K562 (cell line): ENCODE measurements around the gene GUK1. TPM values are rescaled to one million over a fixed set of nuclear protein-coding genes. Genes with fewer than 3 reads are reported as not detected.

Experiments used
- MLLT1 ChIP-seq, 2 experiments: fragments of 450-650 bp; IDR thresholded peaks; 2 replicates each; pipeline ENCODE4 v1.6.1; 2016
- MTF1 ChIP-seq: fragments of 250-450 bp; sonication (Bioruptor Pico); IDR thresholded peaks from 2 replicates; pipeline ENCODE4 v1.9.0; 2021; ENCODE audit warnings: moderate library complexity, mild to moderate bottlenecking, inconsistent platforms, borderline replicate concordance
- NONO ChIP-seq, 2 experiments: fragments of 200-400 bp in 1 of 2; fragments of 450-650 bp in 1 of 2; formaldehyde crosslinking in 1 of 2; IDR thresholded peaks; 2 replicates each; pipeline ENCODE4 v1.6.1; 2017; ENCODE audit warnings: low read depth in 2 of 2, mild to moderate bottlenecking in 2 of 2, moderate library complexity in 2 of 2, low read length in 1 of 2
- ZBTB40 ChIP-seq, 2 experiments: fragments of 450-650 bp in 1 of 2; sonication (generic) in 1 of 2; formaldehyde crosslinking in 1 of 2; IDR thresholded peaks; 2 replicates each; pipeline versions ENCODE4 v1.7.1 to v1.9.0; 2016 to 2022; ENCODE audit warnings: inconsistent platforms in 1 of 2, mild to moderate bottlenecking in 1 of 2, missing genetic modification reagents in 1 of 2
- polyA plus RNA-seq, 8 experiments: library from polyadenylated mRNA; depleted of rRNA in 4 of 8; stranded (reverse) in 5 of 8; unstranded in 3 of 8; fragments of >200 nt; fragmentation: Nextera tagmentation in 2 of 8; fragmentation: Illumina TruSeq in 1 of 8; extraction: Ambion mirVana in 2 of 8; extraction: Trizol in 1 of 8; gene quantifications; 2 replicates each; pipeline versions ENCODE4 v1.2.1 to v1.2.3, GENCODE V29; 2011 to 2014; ENCODE audit warnings: inconsistent platforms in 1 of 8, missing spikeins in 1 of 8
- total RNA-seq, 7 experiments: library from RNA; depleted of rRNA in 6 of 7; stranded (reverse); fragments of >200 nt in 6 of 7; fragmentation: Illumina TruSeq in 2 of 7; extraction: Trizol in 2 of 7; gene quantifications; 2 replicates each; pipeline versions ENCODE4 v1.2.1 to v1.2.3, GENCODE V29; 2011 to 2021; ENCODE audit warnings: low replicate concordance in 1 of 7
- TF ChIP-seq, protein P1 (sequence below): sonication (generic); formaldehyde crosslinking; IDR thresholded peaks from 2 replicates; pipeline ENCODE4 v1.8.0; 2023; ENCODE audit warnings: mild to moderate bottlenecking, missing genetic modification reagents

The GUK1 gene
- total and polyA plus RNA-seq, 9 of the 15 experiments (the other 6 are each of a cell fraction or from before 2014, with no cell fraction given) = 7.0 to 331 (median 132) TPM

DNA sequence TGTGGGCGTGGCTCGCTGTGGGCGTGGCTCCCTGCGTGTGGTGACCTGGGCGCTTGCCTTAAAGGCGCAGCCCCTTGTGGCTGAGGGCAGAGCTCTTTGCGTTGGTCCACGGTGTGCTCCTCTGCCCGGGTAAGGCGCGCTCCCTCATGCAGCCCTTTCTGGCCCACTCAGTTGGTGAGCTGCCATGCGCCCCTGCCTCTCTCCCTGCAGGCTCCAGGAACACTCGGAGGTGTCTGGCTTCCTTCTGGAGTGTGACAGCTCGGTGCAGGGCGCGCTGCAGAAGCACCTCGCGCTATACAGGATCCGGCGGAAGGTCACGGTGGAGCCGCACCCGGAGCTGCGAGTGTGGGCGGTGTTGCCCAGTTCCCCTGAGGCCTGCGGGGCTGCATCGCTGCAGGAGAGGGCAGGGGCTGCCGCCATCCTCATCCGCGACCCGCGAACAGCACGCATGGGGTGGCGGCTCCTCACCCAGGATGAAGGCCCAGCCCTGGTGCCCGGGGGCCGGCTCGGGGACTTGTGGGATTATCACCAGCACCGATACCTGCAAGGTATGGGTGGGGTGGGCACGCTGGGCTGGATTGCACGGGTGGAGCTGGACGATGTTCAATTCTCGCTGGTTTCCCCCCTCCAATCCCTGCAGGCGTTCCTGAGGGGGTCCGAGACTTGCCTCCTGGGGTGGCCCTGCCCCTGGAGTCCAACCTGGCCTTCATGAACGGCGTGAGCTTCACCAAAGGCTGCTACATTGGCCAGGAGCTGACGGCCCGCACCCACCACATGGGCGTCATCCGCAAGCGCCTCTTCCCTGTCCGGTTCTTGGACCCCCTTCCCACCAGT, 34.6 kb downstream of the GUK1 start (continued):
- TF ChIP-seq ZBTB40 (IDR thresholded peaks at IDR 0.05) (peak; percentile 67), ZBTB40 (CRISPR knock-in tag; IDR thresholded peaks at IDR 0.05) (no peak), MTF1 (no peak), NONO (IDR thresholded peaks at IDR 0.05; ENCODE audit: low read depth in 2 of 2, low read length in 1 of 2) (no peak), MLLT1 (IDR thresholded peaks at IDR 0.05) (no peak)
- TF ChIP-seq, protein P1, sequence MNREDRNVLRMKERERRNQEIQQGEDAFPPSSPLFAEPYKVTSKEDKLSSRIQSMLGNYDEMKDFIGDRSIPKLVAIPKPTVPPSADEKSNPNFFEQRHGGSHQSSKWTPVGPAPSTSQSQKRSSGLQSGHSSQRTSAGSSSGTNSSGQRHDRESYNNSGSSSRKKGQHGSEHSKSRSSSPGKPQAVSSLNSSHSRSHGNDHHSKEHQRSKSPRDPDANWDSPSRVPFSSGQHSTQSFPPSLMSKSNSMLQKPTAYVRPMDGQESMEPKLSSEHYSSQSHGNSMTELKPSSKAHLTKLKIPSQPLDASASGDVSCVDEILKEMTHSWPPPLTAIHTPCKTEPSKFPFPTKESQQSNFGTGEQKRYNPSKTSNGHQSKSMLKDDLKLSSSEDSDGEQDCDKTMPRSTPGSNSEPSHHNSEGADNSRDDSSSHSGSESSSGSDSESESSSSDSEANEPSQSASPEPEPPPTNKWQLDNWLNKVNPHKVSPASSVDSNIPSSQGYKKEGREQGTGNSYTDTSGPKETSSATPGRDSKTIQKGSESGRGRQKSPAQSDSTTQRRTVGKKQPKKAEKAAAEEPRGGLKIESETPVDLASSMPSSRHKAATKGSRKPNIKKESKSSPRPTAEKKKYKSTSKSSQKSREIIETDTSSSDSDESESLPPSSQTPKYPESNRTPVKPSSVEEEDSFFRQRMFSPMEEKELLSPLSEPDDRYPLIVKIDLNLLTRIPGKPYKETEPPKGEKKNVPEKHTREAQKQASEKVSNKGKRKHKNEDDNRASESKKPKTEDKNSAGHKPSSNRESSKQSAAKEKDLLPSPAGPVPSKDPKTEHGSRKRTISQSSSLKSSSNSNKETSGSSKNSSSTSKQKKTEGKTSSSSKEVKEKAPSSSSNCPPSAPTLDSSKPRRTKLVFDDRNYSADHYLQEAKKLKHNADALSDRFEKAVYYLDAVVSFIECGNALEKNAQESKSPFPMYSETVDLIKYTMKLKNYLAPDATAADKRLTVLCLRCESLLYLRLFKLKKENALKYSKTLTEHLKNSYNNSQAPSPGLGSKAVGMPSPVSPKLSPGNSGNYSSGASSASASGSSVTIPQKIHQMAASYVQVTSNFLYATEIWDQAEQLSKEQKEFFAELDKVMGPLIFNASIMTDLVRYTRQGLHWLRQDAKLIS (CRISPR knock-in tag) = no peak
